ENCODE results near the gene PROK1. TPM values are rescaled to one million over a fixed set of nuclear protein-coding genes. Genes with fewer than 3 reads are reported as not detected.

Gene PROK1
- total RNA-seq, 1 donor from 2014 or later, result 7.4 TPM

- H3K4me3 ChIP-seq, result no peak overlapping the region
- H3K9me3 ChIP-seq, result no peaks in the 10 kb centered on the region
- intact Hi-C loops (cut with DNase I), result no loop called here
- TF ChIP-seq POLR2AphosphoS5 (IDR thresholded peaks at IDR 0.05; ENCODE audit: insufficient read depth in 1 of 2, low read depth in 1 of 2) (no peak), CTCF (IDR thresholded peaks at IDR 0.05) (no peak), POLR2A (IDR thresholded peaks at IDR 0.05) (no peak)
- DNase-seq (ENCODE audit: extremely low spot score in 2 of 2), result no peak
- H3K27me3 ChIP-seq, result no peaks in the 10 kb centered on the region
- no peaks in the 10 kb centered on the region for H3K36me3 ChIP-seq
- H3K4me1 ChIP-seq, result peaks cover 20% of the 10 kb centered on the region
- H3K27ac ChIP-seq, result no peak overlapping the region
These were observed 31.1 kb downstream of the PROK1 start for GRCh38 chr1:110481968-110482623.

- Histone ChIP-seq H3K4me1 (peaks cover 15% of the 10 kb centered on the region), H3K27ac (no peak overlapping the region), H3K4me3 (no peak overlapping the region), H3K27me3 (no peaks in the 10 kb centered on the region), H3K9me3 (no peaks in the 10 kb centered on the region), H3K36me3 (no peaks in the 10 kb centered on the region)
- intact Hi-C loops (cut with DNase I), result no loop called here
- DNase-seq (ENCODE audit: extremely low spot score in 2 of 2), result no peak
- TF ChIP-seq POLR2A (IDR thresholded peaks at IDR 0.05) (no peak), CTCF (IDR thresholded peaks at IDR 0.05) (no peak), POLR2AphosphoS5 (IDR thresholded peaks at IDR 0.05; ENCODE audit: insufficient read depth in 1 of 2, low read depth in 1 of 2) (no peak)
These were observed 31.8 kb downstream of the PROK1 start for GRCh38 chr1:110482662-110483307.

GRCh38 chr1:110483308-110483685, 32.3 kb downstream of the PROK1 start:
- H3K27ac ChIP-seq, result no peak overlapping the region
- H3K9me3 ChIP-seq, result no peaks in the 10 kb centered on the region
- TF ChIP-seq POLR2AphosphoS5 (IDR thresholded peaks at IDR 0.05; ENCODE audit: insufficient read depth in 1 of 2, low read depth in 1 of 2) (no peak), POLR2A (IDR thresholded peaks at IDR 0.05) (no peak), CTCF (IDR thresholded peaks at IDR 0.05) (no peak)
- H3K4me3 ChIP-seq, result no peak overlapping the region
- H3K27me3 ChIP-seq, result no peaks in the 10 kb centered on the region
- peaks cover 10% of the 10 kb centered on the region for H3K4me1 ChIP-seq
- intact Hi-C loops (cut with DNase I), result no loop called here
- H3K36me3 ChIP-seq, result no peaks in the 10 kb centered on the region
- no peak for DNase-seq (ENCODE audit: extremely low spot score in 2 of 2)

- DNase-seq (ENCODE audit: extremely low spot score in 2 of 2), result no peak
- peaks cover 5% of the 10 kb centered on the region for H3K4me1 ChIP-seq
- no peak overlapping the region for H3K27ac ChIP-seq
- no peaks in the 10 kb centered on the region for H3K36me3 ChIP-seq
- H3K4me3 ChIP-seq, result no peak overlapping the region
- no peaks in the 10 kb centered on the region for H3K27me3 ChIP-seq
- intact Hi-C loops (cut with DNase I), result no loop called here
- TF ChIP-seq POLR2A (IDR thresholded peaks at IDR 0.05), result no peak
- no peak for TF ChIP-seq POLR2AphosphoS5 (IDR thresholded peaks at IDR 0.05; ENCODE audit: insufficient read depth in 1 of 2, low read depth in 1 of 2)
- no peak for TF ChIP-seq CTCF (IDR thresholded peaks at IDR 0.05)
- H3K9me3 ChIP-seq, result no peaks in the 10 kb centered on the region
These were observed 33.9 kb downstream of the PROK1 start for GRCh38 chr1:110484801-110485200.

GRCh38 chr1:110485725-110486124, 34.8 kb downstream of the PROK1 start:
- no peak for DNase-seq (ENCODE audit: extremely low spot score in 2 of 2)
- no peak for TF ChIP-seq POLR2AphosphoS5 (IDR thresholded peaks at IDR 0.05; ENCODE audit: insufficient read depth in 1 of 2, low read depth in 1 of 2)
- H3K9me3 ChIP-seq, result no peaks in the 10 kb centered on the region
- H3K27ac ChIP-seq, result no peak overlapping the region
- intact Hi-C loops (cut with DNase I), result no loop called here
- no peaks in the 10 kb centered on the region for H3K27me3 ChIP-seq
- no peaks in the 10 kb centered on the region for H3K36me3 ChIP-seq
- peaks cover 5% of the 10 kb centered on the region for H3K4me1 ChIP-seq
- H3K4me3 ChIP-seq, result no peak overlapping the region
